NCI-H146 treated with DMSO at 0.1 percent for 48 hours (cell line): ENCODE data around the gene MYH1.
"Not testable (repeated sequence)": the region's sequence is repeated elsewhere in the genome, so short reads cannot be mapped to it uniquely, and the experiment has no call there.

Source experiments
- DNase-seq: peaks from one replicate; lab custom pipeline; 2025; ENCODE audit not compliant: unreplicated experiment; lab: John Stamatoyannopoulos, UW

MYH1 gene

GRCh38 chr17:10518271-10519037, at the start of gene MYH1:
Gene MYH1 (minus strand): TSS chr17:10518542. CDS start chr17:10516642, 1,900 bp downstream.
- no peak for DNase-seq

DNA sequence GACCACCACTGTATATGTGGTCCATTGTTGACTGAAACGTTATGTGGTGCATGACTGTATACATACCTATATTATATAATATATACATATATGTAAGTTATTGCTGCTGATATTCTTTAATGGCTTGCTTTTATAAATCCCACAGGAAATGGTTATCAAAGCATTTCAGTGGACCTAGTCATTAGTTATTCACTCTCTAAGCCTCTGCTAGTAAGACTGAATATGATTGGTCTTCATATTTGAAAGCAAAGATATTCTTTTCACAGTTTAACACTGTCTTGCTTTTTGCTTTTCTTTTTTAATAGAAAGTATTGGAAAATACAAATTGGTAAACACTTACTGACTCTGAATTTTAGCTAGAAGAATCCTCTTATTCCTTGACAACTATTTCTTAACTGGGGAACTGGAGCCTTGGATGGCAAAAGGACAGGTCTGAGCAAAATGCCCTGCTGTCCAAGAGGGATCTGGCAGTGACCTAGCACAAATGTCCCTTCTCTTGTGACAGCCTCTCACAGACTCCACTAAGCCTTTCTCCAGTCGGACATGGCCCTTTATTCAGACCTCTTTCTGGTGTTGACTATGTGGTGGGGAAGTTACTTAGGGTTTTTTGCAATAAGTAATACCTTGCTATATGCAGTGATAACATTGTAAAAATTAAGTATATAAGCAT, 45.8 kb upstream of the MYH1 start:
- DNase-seq, result no peak

- DNase-seq, result no peak
These were observed 39.7 kb upstream of the MYH1 start for GRCh38 chr17:10558049-10558448.

DNA sequence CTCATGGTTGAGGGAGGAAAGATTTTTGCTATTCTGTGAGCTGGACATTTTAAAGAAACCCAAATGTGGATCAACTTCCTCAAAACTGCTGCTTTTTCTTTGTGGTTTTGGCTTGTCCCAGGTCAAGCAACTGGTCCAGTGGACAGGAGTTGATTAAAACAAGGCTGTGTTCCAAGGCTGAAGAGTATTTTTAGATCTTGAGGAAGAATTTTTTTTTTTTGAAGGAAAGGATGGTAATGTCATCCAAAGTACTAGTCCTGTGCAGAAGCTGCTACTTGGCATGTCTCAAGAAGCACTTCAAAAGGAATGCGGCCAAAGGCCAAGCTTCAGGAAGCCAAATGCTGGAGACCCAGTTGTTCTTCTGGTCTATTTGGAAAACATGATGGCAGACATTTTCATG, 39.1 kb upstream of the MYH1 start:
- no peak for DNase-seq

DNA sequence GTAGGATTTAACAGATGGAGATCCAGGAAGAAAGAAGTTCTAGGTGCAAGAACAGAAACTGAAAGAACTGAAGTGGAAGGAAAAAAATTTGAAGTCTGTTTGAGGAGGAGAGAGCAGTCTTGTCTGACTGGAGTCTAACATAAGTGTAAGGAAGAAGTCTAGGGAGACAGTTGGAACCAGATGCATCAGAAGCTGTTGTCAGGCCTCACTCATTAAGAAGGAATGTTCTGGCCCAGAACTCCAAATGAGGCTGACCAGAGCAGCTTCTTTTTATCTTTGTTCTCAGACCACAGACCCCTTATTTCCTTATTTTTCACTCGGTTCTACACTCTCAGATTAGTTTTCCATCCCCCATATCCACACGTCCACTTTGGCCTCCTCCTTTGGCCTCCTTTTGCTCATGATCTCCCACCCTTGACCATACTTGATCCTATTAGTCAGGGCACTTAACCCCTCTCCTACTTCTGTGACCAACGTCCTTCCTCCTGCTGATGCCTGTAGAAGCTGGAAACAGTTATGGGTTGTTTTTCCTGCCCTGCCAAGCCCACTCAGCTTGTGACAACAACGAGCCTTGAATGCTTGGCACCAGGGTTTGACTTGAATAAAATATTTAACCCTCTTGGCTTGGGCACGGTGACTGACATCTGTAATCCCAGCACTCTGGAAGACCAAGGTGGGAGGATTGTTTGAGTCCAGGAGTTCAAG, 38.1 kb upstream of the MYH1 start:
- no peak for DNase-seq

DNA sequence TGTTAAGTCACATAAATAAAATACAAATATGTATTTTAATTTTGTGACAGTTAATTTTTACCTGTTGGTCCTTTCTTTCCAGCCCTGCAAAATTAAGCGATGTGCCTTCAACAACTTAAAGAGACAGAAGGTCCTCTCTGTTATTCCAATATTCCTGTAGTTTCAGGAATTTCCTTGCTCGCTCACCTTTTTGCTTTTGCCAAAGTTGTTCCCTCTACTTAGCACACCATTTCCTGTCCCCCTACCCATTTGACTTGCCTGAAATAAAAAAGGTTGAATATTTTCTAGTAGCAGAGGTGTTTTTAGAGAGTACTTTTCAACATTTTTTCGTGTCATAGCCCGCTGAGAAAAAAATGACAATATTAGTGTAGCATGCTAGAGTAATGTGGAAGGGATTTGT, 31.7 kb upstream of the MYH1 start:
- no peak for DNase-seq

DNA sequence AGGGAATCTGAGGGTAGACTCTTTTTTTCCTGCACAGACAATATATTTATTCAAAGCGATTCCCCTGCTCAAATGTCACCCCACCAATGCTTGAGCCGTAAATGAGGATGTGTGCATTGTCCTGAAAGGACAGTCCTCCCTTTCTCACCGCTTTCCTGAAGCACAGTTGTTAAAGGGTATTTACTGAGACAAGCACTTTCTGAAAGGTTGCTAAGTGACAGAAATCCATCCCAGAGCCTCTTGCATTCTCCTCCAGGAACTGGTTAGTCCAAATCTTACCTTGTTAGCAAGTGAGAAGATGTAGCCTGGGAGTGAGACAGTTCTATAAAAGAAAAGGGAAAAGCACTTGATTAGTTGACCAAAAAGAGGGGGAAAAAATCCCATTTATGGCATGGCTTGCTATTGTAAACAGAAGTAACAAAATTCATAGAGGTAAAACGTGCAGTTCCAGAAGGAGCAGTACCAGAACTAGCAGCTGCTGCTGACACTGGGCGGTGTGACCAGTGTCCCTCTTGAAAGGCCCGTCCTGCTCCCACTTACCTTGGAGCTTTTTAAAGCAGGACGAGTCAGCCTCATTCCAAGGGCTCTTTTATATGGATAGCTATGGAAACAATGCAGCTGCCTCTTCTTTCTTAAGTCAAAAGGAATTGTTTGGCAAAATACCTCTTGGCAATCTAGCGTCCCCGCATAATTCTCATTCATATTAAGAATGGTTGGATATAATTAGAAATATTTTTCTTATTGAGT, 30.9 kb upstream of the MYH1 start, which contains the start of gene MYH2:
Gene MYH2, minus strand, starts transcription at position 563 of the 747 bp plus-strand sequence. CDS start 1,738 bp downstream, outside the sequence.
- no peak for DNase-seq

GRCh38 chr17:10547351-10547750, 29.0 kb upstream of the MYH1 start:
- no peak for DNase-seq

GRCh38 chr17:10543486-10543885, 25.1 kb upstream of the MYH1 start:
- DNase-seq, result not testable (repeated sequence)

DNA sequence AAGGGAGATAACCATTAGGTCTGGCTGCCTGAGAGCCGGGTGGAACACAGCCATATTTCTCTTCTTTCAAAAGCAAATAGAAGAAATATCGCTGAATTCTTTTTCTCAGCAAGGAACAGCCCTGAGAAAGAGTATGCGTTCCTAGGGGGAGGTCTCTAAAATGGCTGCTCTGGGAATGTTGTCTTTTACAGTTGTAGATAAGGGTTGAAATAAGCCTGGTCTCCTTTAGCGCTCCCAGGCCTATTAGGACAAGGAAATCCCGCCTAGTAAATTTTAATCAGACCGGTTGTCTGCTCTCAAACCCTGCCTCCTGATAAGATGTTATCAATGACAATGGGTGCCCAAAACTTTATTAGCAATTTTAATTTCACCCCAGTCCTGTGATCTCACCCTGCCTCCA, 22.8 kb upstream of the MYH1 start:
- DNase-seq, result not testable (repeated sequence)

DNA sequence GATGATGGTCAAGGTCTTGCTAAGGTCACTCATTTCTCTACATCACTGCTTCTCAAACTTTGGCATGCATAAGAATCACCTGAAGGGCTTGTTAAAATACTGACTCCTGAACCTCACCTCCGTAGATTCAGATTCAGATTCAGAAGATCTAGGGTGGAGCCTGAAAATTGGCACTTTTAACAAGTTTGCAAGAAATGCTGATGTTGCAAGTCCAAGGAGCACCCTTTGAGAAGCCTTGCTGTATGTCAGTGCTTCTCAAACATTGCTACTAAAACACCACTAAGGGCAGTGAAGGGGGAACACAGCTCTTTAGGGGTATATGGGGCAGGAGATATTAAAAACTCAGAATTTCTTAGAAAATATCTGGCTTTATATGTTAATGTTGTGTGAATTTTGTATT, 13.7 kb upstream of the MYH1 start:
- no peak for DNase-seq

- DNase-seq, result no peak
These were observed 9.1 kb upstream of the MYH1 start for GRCh38 chr17:10527419-10527818.

- no peak for DNase-seq
These were observed 8.2 kb upstream of the MYH1 start for GRCh38 chr17:10526517-10526916.

DNA sequence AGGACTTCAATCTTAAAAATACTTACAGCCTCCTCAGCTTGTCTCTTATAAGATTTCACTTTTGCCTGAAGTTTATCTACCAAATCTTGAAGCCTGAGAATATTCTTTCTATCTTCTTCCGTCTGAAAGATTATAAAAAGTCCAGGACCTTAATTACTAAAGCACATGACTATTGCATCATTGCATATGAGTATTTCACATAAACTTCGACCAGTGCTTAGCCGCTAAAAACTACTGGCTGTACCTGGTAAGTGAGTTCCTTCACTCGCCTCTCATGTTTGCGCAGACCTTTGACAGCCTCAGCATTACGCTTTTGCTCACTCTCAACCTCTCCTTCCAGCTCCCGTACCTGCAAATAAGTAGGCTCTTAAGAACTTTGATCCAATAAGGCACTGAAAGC, 4.7 kb upstream of the MYH1 start:
- DNase-seq, result no peak

DNA sequence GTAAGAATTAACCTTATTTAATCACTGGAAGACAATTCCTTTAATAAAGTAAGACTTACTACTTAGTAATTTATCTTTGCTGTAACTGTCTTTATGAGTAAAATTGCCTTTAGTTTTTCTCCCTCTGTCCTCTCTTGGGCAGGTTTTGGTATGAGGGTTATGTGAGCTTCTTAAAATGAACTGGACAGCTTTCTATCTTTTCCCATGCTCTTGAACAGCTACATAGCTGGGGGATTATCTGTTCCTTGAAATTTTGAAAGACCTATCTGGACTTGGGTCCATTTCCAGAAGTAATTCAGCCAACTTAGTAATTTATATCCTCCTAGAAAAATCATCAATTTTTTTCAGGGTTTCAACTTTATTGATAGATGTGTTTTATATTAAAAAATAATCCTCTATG, 3.6 kb upstream of the MYH1 start:
- DNase-seq, result no peak

- no peak for DNase-seq
These were observed 1.7 kb downstream of the MYH1 start for GRCh38 chr17:10516638-10517037.

DNA sequence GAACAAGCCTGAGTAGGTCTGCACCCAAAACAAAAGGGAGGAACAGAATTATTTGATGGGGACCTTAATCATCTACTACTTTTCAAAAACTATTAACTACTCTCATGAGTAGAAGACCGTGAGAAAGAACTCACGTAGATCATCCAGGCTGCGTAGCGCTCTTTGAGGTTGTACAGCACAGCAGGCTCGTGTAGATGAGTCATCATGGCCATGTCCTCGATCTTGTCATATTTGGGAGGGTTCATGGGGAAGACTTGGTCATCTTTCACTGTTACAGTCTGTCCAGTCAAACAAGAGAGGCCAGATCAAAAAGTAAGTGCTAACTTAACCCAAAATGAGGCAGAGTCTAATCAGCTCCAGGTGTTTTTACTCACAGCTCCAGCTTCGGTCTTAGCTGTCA, 2.3 kb downstream of the MYH1 start:
- DNase-seq, result no peak

GRCh38 chr17:10513299-10514067, 4.9 kb downstream of the MYH1 start:
- DNase-seq, result no peak

- DNase-seq, result no peak
These were observed 5.5 kb downstream of the MYH1 start for GRCh38 chr17:10512856-10513255.

- DNase-seq, result no peak
These were observed 18.4 kb downstream of the MYH1 start for GRCh38 chr17:10499950-10500349.
